Upper lobe of right lung (tissue), 1 donor: ENCODE measurements around the gene BCL2L12. TPM values are rescaled to one million over a fixed set of nuclear protein-coding genes. Genes with fewer than 3 reads are reported as not detected.
A peak's percentile ranks its signal among the peaks of the same experiment; 100 is the strongest.

Experiments
- ATAC-seq: fragments of 200-7000 bp; cut with Tn5 transposase; one replicate; pipeline ENCODE4 v1.9.1; 2020; ENCODE audit warnings: mild to moderate bottlenecking, moderate library complexity
- DNase-seq: peaks from one replicate; pipeline ENCODE4 v3.0.0-alpha.2; 2020
- H3K27ac ChIP-seq: fragments of 200-600 bp; one replicate; pipeline ENCODE4 v1.8.0; 2022
- H3K27me3 ChIP-seq: fragments of 200-600 bp; one replicate; pipeline ENCODE4 v1.8.0; 2022; ENCODE audit warnings: mild to moderate bottlenecking
- H3K36me3 ChIP-seq: fragments of 200-600 bp; one replicate; pipeline ENCODE4 v1.8.0; 2022
- H3K4me1 ChIP-seq: fragments of 200-600 bp; one replicate; pipeline ENCODE4 v1.8.0; 2022
- H3K4me3 ChIP-seq: fragments of 200-600 bp; one replicate; pipeline ENCODE4 v1.8.0; 2022; ENCODE audit warnings: mild to moderate bottlenecking
- H3K9me3 ChIP-seq: fragments of 200-600 bp; one replicate; pipeline ENCODE4 v1.8.0; 2022
- intact Hi-C: fragments of 100-400 bp; cut with DNase I; formaldehyde crosslinking; loops from one replicate; pipeline ENCODE4 v1.11.0; 2022
- total RNA-seq: library from RNA; stranded (reverse); fragmentation: NEBNext Ultra II Directional; extraction: Animal tissue kit (Norgen Biotek cat#: 25700); gene quantifications from one replicate; pipeline ENCODE4 v1.2.1, GENCODE V29; 2021
- TF ChIP-seq, protein P1 (sequence below): fragments of 200-600 bp; IDR thresholded peaks from one replicate; pipeline ENCODE4 v1.8.0; 2022; ENCODE audit warnings: antibody characterized with exemption
- donor health status: DM: no; HTN: yes; CAD: no; lungs with severe emphysema.

Gene BCL2L12
- total RNA-seq, 1 donor from 2014 or later: 15.8 TPM

DNA sequence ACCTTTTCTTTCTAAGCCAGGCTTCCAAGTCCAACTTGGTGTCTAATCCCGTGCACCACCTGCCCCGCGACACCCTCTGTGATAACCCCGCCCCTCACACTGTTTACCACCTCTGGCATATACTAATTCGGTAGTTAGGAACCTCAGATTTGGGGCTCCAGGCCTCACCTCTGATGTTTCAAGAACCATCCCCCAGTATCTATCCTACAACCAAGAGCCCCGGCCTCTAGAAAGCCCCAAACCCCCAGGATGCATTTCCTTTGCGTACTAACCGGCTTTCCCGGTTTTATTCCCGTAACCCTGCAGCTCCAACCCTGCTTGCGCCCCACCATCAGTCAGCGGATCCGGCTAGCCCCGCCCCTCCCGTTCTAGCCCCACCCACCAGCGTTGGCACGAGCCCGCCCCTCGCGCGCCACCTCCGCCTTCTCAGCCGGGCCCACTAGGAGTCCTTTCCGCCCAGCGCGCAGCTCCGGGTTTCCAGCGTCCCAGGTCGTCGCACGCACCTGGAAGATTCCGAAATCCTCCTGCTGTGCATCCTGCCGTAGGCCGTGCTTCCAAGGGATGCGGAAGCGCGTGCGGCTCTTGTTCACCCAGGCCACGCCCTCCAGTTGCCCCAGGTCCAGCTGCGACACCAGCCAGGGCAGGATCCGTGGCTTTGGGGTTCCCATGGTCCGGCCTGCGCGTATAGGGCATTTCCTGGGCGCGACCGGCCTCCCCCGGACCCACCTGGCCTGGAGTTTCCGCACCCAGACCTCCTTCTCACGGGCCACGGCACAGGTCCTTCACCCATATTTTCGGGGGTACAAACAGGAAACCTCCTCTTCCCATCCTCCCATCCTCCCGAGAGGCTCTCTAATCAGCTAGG is 1.3 kb upstream of the BCL2L12 start:
- TF ChIP-seq, protein P1, sequence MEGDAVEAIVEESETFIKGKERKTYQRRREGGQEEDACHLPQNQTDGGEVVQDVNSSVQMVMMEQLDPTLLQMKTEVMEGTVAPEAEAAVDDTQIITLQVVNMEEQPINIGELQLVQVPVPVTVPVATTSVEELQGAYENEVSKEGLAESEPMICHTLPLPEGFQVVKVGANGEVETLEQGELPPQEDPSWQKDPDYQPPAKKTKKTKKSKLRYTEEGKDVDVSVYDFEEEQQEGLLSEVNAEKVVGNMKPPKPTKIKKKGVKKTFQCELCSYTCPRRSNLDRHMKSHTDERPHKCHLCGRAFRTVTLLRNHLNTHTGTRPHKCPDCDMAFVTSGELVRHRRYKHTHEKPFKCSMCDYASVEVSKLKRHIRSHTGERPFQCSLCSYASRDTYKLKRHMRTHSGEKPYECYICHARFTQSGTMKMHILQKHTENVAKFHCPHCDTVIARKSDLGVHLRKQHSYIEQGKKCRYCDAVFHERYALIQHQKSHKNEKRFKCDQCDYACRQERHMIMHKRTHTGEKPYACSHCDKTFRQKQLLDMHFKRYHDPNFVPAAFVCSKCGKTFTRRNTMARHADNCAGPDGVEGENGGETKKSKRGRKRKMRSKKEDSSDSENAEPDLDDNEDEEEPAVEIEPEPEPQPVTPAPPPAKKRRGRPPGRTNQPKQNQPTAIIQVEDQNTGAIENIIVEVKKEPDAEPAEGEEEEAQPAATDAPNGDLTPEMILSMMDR: peak; percentile 13
- ATAC-seq (peak; percentile 90), DNase-seq (peak; percentile 96)
- Histone ChIP-seq H3K4me1 (peaks cover 16% of the 10 kb centered on the region), H3K27me3 (no peaks in the 10 kb centered on the region), H3K27ac (peak overlapping the region; percentile 76), H3K9me3 (no peaks in the 10 kb centered on the region), H3K4me3 (peak overlapping the region; percentile 94), H3K36me3 (peaks cover 32% of the 10 kb centered on the region)
- intact Hi-C loops: no loop called here

DNA sequence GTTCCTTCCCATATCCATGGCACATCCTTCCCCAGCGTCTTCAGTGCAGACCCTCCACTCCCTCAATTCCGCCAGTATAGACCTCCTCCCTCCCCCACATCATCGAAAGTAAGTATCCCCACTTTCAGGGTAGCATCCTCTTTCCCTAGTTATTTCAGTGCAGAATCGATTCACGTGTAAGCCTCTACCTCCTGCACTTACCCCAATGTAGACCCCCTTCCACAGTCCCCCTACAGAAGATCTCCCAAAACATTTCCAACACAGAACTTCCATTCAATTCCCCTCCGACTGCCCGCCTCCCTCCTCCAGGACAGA is 740 bp upstream of the BCL2L12 start:
- DNase-seq: no peak
- no peaks in the 10 kb centered on the region for H3K9me3 ChIP-seq
- peak overlapping the region; percentile 94 for H3K4me3 ChIP-seq
- ATAC-seq: no peak
- peaks cover 16% of the 10 kb centered on the region for H3K4me1 ChIP-seq
- TF ChIP-seq, protein P1: no peak
- intact Hi-C loops: no loop called here
- peak overlapping the region; percentile 76 for H3K27ac ChIP-seq
- H3K27me3 ChIP-seq: no peaks in the 10 kb centered on the region
- peaks cover 29% of the 10 kb centered on the region for H3K36me3 ChIP-seq

DNA sequence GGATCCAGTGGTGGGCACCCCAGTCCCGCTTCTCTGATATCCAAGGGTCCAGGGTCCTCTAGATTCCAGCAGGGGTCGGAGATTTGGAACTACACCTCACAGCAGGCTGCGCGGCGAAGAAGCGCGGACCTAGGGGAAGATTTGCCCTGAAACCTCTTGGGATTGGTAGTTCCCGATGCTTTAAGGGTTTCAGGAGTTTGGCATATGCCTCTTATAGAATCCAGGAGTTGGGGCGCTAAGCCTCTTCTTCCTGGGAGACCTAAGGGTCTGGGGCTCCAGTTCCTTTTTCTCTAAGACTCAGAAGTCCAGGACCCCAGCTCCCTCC is 349 bp downstream of the BCL2L12 start:
- intact Hi-C loops: no loop called here
- peak overlapping the region; percentile 94 for H3K4me3 ChIP-seq
- H3K9me3 ChIP-seq: no peaks in the 10 kb centered on the region
- no peak for DNase-seq
- TF ChIP-seq, protein P1: no peak
- peak overlapping the region; percentile 76 for H3K27ac ChIP-seq
- peaks cover 16% of the 10 kb centered on the region for H3K4me1 ChIP-seq
- peaks cover 18% of the 10 kb centered on the region for H3K36me3 ChIP-seq
- ATAC-seq: no peak
- no peaks in the 10 kb centered on the region for H3K27me3 ChIP-seq

DNA sequence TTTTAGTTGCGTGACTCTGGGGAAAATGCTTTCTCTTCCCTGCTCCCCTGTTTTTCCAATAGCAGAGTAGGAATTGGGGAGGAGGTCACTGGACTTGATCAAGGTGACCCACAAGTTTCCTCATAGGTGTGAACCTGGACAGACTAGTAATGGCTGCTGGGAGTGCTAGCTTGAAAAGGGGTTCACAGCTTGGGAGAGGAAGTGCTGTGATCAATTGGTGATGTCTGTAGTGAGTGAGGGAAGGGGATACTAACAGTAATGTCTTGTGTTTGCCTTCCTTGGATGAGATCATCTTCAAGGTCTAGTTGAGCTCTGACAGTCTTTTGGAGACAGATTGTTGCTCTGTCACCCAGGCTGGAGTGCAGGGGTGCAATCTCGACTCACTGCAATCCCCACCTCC is 1.7 kb downstream of the BCL2L12 start:
- Histone ChIP-seq H3K4me3 (no peak overlapping the region), H3K27me3 (no peaks in the 10 kb centered on the region), H3K36me3 (peaks cover 4% of the 10 kb centered on the region), H3K27ac (no peak overlapping the region), H3K9me3 (no peaks in the 10 kb centered on the region), H3K4me1 (peaks cover 21% of the 10 kb centered on the region)
- intact Hi-C loops: no loop called here
- DNase-seq: no peak
- no peak for ATAC-seq
- TF ChIP-seq, protein P1: no peak

DNA sequence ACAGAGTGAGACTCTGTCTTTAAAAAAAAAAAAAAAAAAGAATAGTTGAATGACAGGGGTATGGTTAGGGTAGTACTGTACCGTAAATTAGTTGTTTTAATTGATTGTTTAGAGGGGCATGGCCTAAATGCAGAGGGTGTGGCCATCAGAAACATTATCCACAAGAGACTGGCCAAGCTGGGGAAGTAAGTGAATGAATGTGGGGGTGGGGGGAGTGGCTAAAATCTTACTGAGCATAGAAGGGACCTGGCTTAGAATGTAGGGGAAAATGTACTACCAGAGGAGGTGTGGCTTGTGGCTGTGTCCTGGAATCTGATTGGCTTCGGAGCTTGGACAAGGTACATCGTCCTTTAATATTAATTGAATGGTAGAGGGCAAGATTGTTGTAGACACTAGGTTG is 3.8 kb downstream of the BCL2L12 start:
- Histone ChIP-seq H3K9me3 (no peaks in the 10 kb centered on the region), H3K36me3 (no peaks in the 10 kb centered on the region), H3K4me3 (no peak overlapping the region), H3K27me3 (no peaks in the 10 kb centered on the region), H3K27ac (no peak overlapping the region), H3K4me1 (peaks cover 14% of the 10 kb centered on the region)
- intact Hi-C loops: no loop called here
- TF ChIP-seq, protein P1: no peak
- no peak for ATAC-seq
- no peak for DNase-seq
